PFSK-1 (cell line): ENCODE data around the gene RAP1GAP.

Experiments used
- FOXP2 ChIP-seq: optimal IDR thresholded peaks from 2 replicates; pipeline ENCODE3; 2011; ENCODE audit warnings: borderline replicate concordance, control low read depth, inconsistent platforms; ENCODE audit not compliant: insufficient read depth; ENCODE audit errors: extremely low read length, extremely low read depth
- POLR2AphosphoS5 ChIP-seq: IDR thresholded peaks from 2 replicates; pipeline ENCODE4 v1.6.1; 2012; ENCODE audit warnings: low read depth, mild to moderate bottlenecking, control low read depth, low read length, moderate library complexity
- REST ChIP-seq, 2 experiments: IDR thresholded peaks; 2 replicates each; pipeline versions ENCODE4 v1.6.1 to v1.8.0; 2011 to 2012; ENCODE audit warnings: low read depth in 2 of 2, low read length in 2 of 2, control low read depth in 1 of 2, inconsistent platforms in 1 of 2, mild to moderate bottlenecking in 1 of 2, moderate library complexity in 1 of 2; ENCODE audit not compliant: insufficient read depth in 1 of 2
- SIN3A ChIP-seq: IDR thresholded peaks from 2 replicates; pipeline ENCODE4 v1.6.1; 2012; ENCODE audit warnings: mild to moderate bottlenecking, low read length, moderate library complexity, borderline replicate concordance; ENCODE audit not compliant: insufficient read depth
- TAF1 ChIP-seq: IDR thresholded peaks from 2 replicates; pipeline ENCODE4 v1.6.1; 2012; ENCODE audit warnings: low read length, control low read depth, borderline replicate concordance; ENCODE audit not compliant: insufficient read depth

GRCh38 chr1:21633141-21633755 is 35.9 kb downstream of the RAP1GAP start:
- no peak for TF ChIP-seq POLR2AphosphoS5
- TF ChIP-seq REST (IDR thresholded peaks at IDR 0.05; ENCODE audit: insufficient read depth in 1 of 2, low read depth in 2 of 2, low read length in 2 of 2): no peak
- TF ChIP-seq TAF1: no peak
- TF ChIP-seq SIN3A: no peak
- TF ChIP-seq FOXP2: no peak
